ENCODE data around the gene GYG2. TPM values are rescaled to one million over a fixed set of nuclear protein-coding genes. Genes with fewer than 3 reads are reported as not detected.
"Not testable (repeated sequence)": the region's sequence is repeated elsewhere in the genome, so short reads cannot be mapped to it uniquely, and the experiment has no call there.

GYG2 gene
- total RNA-seq, 2 donors from 2014 or later = 52.6 to 108 TPM

DNA sequence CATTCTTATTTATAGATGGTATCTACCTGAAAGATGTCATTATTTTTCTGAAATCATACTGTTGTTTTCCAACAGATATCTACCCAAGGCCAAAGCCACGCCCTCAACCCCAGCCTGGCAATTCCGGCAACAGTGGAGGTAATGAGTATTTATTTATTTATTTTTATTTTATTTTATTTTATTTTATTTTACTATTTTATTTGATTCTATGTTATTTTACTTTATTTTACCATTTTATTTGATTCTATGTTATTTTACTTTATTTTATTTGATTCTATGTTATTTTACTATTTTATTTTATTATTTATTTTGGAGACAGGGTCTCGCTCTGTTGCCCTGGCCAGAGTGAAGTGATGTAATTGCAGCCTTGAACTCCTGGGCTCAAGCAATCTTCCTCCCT lies 39.2 kb upstream of the GYG2 start:
- Histone ChIP-seq H3K9me3 (ENCODE audit: control insufficient read depth, low read length) (no peaks in the 10 kb centered on the region), H3K36me3 (ENCODE audit: control insufficient read depth, insufficient read depth, low read length) (no peaks in the 10 kb centered on the region), H3K4me3 (ENCODE audit: low read length) (no peak overlapping the region), H3K27me3 (ENCODE audit: control insufficient read depth, insufficient read depth, low read length, poor library complexity, severe bottlenecking) (no peaks in the 10 kb centered on the region), H3K27ac (ENCODE audit: low read depth, low read length) (no peak overlapping the region), H3K4me1 (ENCODE audit: control insufficient read depth, insufficient read depth, low read length) (no peaks in the 10 kb centered on the region), H3K9ac (ENCODE audit: extremely low read depth, low read length, poor library complexity, severe bottlenecking) (no peak overlapping the region)
- Mint-ChIP-seq H3K36me3 (ENCODE audit: low read depth) (no peaks in the 10 kb centered on the region), H3K27ac (no peak overlapping the region), H3K27me3 (ENCODE audit: insufficient read depth) (peaks cover 2% of the 10 kb centered on the region), H3K9me3 (no peaks in the 10 kb centered on the region), H3K4me1 (peaks cover 29% of the 10 kb centered on the region), H3K4me3 (no peak overlapping the region)
- 100% methylated on average over 1 of the region's 3 CpGs; no CpG with 5 or more reads in 1 of the 2 experiments for WGBS, 2 experiments (ENCODE audit: insufficient coverage in 1 of 2, insufficient read length in 1 of 2)
- TF ChIP-seq, protein P1, sequence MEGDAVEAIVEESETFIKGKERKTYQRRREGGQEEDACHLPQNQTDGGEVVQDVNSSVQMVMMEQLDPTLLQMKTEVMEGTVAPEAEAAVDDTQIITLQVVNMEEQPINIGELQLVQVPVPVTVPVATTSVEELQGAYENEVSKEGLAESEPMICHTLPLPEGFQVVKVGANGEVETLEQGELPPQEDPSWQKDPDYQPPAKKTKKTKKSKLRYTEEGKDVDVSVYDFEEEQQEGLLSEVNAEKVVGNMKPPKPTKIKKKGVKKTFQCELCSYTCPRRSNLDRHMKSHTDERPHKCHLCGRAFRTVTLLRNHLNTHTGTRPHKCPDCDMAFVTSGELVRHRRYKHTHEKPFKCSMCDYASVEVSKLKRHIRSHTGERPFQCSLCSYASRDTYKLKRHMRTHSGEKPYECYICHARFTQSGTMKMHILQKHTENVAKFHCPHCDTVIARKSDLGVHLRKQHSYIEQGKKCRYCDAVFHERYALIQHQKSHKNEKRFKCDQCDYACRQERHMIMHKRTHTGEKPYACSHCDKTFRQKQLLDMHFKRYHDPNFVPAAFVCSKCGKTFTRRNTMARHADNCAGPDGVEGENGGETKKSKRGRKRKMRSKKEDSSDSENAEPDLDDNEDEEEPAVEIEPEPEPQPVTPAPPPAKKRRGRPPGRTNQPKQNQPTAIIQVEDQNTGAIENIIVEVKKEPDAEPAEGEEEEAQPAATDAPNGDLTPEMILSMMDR (conservative IDR thresholded peaks at IDR 0.05) = no peak
- no peak for DNase-seq

DNA sequence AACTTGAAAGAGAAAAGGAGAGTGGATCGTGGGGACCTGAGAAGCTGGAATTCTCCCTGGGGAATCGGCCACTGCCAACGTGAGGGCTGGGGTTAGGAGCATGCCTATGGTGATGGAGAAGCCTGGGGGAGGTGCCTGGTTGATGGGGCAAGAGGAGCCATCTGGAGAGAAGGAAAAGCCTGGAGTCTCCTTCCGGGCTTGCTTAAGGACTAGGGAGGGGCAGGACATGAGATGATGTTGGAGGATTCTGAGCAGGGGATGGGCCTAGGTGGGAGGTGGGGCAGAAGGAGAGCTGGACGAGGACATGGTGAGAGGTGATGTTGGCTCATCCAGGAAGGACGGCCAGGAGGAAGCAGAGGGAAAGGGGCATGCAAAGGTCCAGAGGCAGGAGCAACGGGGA lies 35.0 kb upstream of the GYG2 start:
- H3K36me3 Mint-ChIP-seq (ENCODE audit: low read depth) = no peaks in the 10 kb centered on the region
- peaks cover 34% of the 10 kb centered on the region for H3K4me1 Mint-ChIP-seq
- no peak overlapping the region for H3K9ac ChIP-seq (ENCODE audit: extremely low read depth, low read length, poor library complexity, severe bottlenecking)
- no peaks in the 10 kb centered on the region for H3K9me3 Mint-ChIP-seq
- no peak overlapping the region for H3K27ac ChIP-seq (ENCODE audit: low read depth, low read length)
- DNase-seq = peak; percentile 76
- WGBS, 2 experiments (ENCODE audit: insufficient coverage in 1 of 2, insufficient read length in 1 of 2) = 86 to 100% methylated on average over 1 to 7 of the region's 7 CpGs
- H3K4me1 ChIP-seq (ENCODE audit: control insufficient read depth, insufficient read depth, low read length) = no peaks in the 10 kb centered on the region
- H3K4me3 ChIP-seq (ENCODE audit: low read length) = no peak overlapping the region
- H3K36me3 ChIP-seq (ENCODE audit: control insufficient read depth, insufficient read depth, low read length) = no peaks in the 10 kb centered on the region
- H3K27me3 ChIP-seq (ENCODE audit: control insufficient read depth, insufficient read depth, low read length, poor library complexity, severe bottlenecking) = no peaks in the 10 kb centered on the region
- TF ChIP-seq, protein P1 (conservative IDR thresholded peaks at IDR 0.05) = no peak
- H3K27ac Mint-ChIP-seq = peak overlapping the region; percentile 12
- no peaks in the 10 kb centered on the region for H3K27me3 Mint-ChIP-seq (ENCODE audit: insufficient read depth)
- no peaks in the 10 kb centered on the region for H3K9me3 ChIP-seq (ENCODE audit: control insufficient read depth, low read length)
- no peak overlapping the region for H3K4me3 Mint-ChIP-seq

DNA sequence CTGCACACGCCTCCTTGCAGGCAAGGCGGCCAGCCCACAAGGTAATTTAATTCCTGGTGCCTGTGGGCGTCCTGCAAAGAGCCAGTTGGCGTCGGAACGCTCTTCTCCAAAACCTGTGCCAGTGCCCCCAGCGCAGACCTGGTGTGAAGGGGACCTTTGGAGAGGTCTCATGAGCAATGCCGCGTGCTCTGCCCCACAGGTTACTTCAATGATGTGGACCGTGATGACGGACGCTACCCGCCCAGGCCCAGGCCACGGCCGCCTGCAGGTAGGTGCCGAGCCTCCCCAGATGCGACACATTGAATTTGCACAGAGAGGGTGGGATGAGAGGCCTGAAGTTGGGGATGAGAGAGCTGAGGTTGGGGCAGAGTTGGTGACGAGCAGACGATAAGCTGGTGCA lies 34.4 kb upstream of the GYG2 start:
- no peak overlapping the region for H3K4me3 ChIP-seq (ENCODE audit: low read length)
- 98 to 100% methylated on average over 4 to 19 of the region's 19 CpGs for WGBS, 2 experiments (ENCODE audit: insufficient coverage in 1 of 2, insufficient read length in 1 of 2)
- no peak overlapping the region for H3K27ac ChIP-seq (ENCODE audit: low read depth, low read length)
- Mint-ChIP-seq H3K4me3 (no peak overlapping the region), H3K27me3 (ENCODE audit: insufficient read depth) (no peaks in the 10 kb centered on the region), H3K4me1 (peaks cover 38% of the 10 kb centered on the region), H3K36me3 (ENCODE audit: low read depth) (no peaks in the 10 kb centered on the region), H3K9me3 (no peaks in the 10 kb centered on the region), H3K27ac (no peak overlapping the region)
- H3K9ac ChIP-seq (ENCODE audit: extremely low read depth, low read length, poor library complexity, severe bottlenecking) = no peak overlapping the region
- H3K36me3 ChIP-seq (ENCODE audit: control insufficient read depth, insufficient read depth, low read length) = no peaks in the 10 kb centered on the region
- H3K9me3 ChIP-seq (ENCODE audit: control insufficient read depth, low read length) = no peaks in the 10 kb centered on the region
- peak; percentile 51 for DNase-seq
- no peaks in the 10 kb centered on the region for H3K27me3 ChIP-seq (ENCODE audit: control insufficient read depth, insufficient read depth, low read length, poor library complexity, severe bottlenecking)
- TF ChIP-seq, protein P1 (conservative IDR thresholded peaks at IDR 0.05) = no peak
- H3K4me1 ChIP-seq (ENCODE audit: control insufficient read depth, insufficient read depth, low read length) = no peaks in the 10 kb centered on the region

DNA sequence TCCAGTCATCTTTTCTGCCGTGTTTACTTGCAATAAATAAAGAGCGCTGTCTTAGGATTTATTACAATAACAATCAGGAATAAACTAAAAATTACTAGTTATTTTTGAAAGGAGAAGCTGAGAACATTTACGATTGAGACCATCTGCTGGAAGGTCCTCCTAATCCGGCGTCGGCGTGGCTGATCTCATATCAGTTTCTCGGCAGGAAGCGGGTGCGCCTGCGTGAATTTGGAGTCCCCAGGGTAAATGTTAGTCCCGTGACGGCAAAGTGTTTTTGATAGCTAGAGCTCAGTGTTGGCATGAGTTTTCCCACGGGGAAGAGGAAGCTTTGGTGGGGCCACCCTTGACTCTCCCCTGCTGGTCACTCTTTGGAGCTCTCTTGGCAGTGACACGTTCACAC lies 31.9 kb upstream of the GYG2 start:
- H3K27ac ChIP-seq (ENCODE audit: low read depth, low read length); H3K36me3 ChIP-seq (ENCODE audit: control insufficient read depth, insufficient read depth, low read length); H3K27me3 ChIP-seq (ENCODE audit: control insufficient read depth, insufficient read depth, low read length, poor library complexity, severe bottlenecking); H3K9me3 ChIP-seq (ENCODE audit: control insufficient read depth, low read length); H3K36me3 Mint-ChIP-seq (ENCODE audit: low read depth); H3K9me3 Mint-ChIP-seq; H3K4me1 ChIP-seq (ENCODE audit: control insufficient read depth, insufficient read depth, low read length); H3K27ac Mint-ChIP-seq; H3K27me3 Mint-ChIP-seq (ENCODE audit: insufficient read depth); H3K4me3 ChIP-seq (ENCODE audit: low read length); H3K4me3 Mint-ChIP-seq; H3K9ac ChIP-seq (ENCODE audit: extremely low read depth, low read length, poor library complexity, severe bottlenecking): not testable (repeated sequence)
- 92 to 100% methylated on average over 2 to 13 of the region's 15 CpGs for WGBS, 2 experiments (ENCODE audit: insufficient coverage in 1 of 2, insufficient read length in 1 of 2)
- peak; percentile 32 for DNase-seq
- H3K4me1 Mint-ChIP-seq = peaks cover 50% of the 10 kb centered on the region
